HG03280 (cell line): ENCODE results near the gene TBX10.

Experiments
- ATAC-seq: cut with Tn5 transposase; IDR thresholded peaks from one replicate; pipeline ENCODE4 v1.9.1; 2021; ENCODE audit warnings: mild to moderate bottlenecking, moderate library complexity; ENCODE audit not compliant: unreplicated experiment

TBX10 gene

GRCh38 chr11:67582011-67582410 lies 57.6 kb downstream of the TBX10 start:
- ATAC-seq, result no peak

DNA sequence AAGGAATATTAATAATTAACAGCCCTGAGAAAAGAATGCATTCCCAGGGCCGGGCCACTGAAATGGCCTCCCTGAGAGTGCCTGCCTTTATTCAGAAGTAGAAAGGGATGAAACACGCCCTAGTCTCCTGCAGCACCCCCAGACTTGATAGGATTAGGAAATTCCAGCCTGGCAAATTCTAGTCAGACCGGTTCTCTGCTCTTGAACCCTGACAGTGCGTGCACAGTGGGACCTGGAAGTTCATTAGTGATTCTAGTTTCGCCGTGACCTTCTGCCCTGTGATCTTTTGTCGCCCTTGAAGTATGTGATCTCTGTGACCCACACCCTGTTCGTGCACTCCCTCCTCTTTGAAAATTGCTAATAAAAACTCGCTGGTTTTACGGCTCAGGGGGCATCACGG lies 58.1 kb downstream of the TBX10 start:
- ATAC-seq, result no peak
